ACHN (cell line): ENCODE measurements around the gene VARS2.

Experiments used
- DNase-seq: peaks from one replicate; pipeline ENCODE4 v3.0.0-alpha.2; 2015
- in situ Hi-C: cut with HindIII; loops from 2 replicates; pipeline ENCODE4 v1.10.0; 2017; ENCODE audit warnings: low sequenced_read_pairs, low pct_ligation_motif_present, low pct_unique_long_range_greater_than_20kb

Gene VARS2

DNA sequence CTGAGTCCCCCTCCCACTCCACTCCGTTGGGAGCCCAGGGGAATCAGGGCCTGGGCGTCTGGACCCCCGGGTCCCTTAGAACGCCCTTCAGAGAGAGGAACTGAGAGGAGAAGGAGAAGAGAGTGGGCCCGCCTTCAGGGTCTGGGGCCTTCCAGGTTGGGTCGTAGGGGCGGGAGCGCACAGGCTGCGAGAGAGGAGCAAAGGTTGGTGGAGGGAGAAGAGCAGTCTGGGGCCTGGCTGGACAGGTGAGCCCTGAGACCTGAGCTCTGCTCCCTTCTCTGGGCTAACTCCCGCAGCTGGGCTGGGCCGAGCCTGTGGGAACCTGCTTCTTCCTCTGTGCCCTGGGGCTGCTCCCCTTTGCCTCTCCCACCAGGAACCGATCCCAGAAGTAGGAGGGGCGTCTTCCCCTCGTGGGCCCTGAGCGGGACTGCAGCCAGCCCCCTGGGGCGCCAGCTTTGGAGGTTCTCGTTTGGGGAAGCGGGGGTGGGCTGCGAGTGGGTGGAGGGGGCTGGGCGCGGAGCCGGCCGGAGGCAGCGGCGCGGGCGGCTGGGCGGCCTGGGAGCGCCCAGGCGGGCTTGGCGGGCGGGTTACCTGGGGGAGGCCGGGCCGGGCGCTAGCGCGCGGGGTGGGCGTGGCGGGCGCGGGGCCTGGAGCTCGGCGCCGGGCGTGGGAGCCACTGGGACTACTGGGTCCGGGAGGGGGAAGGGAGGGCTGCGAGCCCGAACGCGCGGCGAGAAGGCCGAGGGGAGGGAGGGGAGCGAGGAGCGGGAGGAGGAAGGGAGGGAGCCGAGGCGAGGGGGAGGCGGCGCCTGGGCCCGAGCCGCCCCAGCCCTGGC lies 30.1 kb upstream of the VARS2 start, which contains the start of gene DDR1:
TSS of gene DDR1 (plus strand) at position 835 of the 836 bp plus-strand sequence. CDS start 4,211 bp downstream, outside the sequence.
- in situ Hi-C loops = no loop called here
- DNase-seq = peak; percentile 41

GRCh38 chr6:30884521-30885480 lies 29.2 kb upstream of the VARS2 start:
- DNase-seq = peak; percentile 43
- in situ Hi-C loops = no loop called here

DNA sequence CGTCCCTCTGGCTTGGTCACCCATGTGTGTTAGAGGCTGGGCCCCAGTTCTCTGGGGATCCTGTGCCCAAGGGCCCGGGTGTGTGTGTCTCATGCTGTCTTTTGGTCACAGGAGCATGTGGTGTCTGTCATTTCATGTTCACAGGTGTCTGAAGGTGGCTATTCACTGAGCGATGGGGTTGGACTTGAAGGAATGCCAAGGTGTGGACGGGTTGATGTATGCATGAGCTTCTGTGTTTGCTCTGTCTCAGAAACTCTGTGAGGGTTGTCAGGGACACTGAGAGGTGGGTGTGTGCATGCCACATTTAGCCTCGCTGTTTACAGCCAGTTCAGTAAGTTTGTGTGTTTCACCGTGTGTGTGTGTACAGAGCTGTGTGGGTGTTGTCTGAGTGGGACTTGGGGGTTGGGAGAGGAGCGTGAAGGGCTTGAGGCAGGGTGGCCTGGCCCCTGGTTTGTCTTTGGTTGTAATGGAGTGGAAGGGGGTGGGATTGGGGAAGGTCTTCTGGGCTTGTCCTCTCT lies 28.5 kb upstream of the VARS2 start:
- in situ Hi-C loops = no loop called here
- no peak for DNase-seq

DNA sequence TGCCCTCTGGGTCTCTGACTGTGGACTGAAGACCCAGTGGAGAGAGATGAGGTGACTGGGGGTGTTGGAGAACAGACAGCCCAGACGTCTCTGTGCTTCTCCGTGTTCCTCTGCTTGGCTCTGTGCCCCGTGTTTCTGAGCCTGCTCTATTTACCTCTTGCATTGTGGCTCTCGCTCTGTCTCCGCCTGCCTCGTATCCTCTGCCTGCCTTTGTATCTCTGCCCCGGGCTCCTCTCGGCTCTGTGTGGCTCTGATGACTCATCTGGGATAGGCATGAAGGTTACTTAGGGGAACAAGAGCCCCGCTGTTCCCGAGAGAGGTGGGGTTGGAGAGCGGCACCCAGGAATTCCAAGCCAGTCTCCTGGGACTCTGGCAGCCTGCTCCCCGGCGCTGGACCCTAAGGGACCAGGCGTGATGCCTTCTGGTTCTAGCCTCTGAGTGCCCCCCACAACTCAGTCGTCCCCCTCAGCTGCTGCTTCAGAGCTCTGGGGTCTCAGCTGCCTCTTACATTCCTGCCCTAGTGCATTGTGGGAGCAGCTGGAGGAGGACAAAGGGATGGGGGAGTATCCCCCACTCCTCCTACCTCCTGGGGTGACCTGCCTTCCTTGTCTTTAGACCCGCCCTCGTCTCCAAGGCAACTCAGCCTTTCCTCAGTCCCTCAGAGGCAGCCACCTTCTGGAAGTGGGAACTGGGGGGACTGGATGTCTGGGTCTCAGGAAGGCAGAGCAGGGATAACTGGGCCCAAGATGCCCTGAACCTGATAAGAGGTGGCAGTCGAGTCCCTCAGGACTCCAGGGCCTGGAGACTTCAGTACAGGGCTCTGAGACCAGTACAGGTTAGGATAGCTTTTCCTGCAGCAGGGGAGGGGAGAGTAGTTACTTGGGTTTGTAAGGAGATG lies 27.8 kb upstream of the VARS2 start:
- in situ Hi-C loops = no loop called here
- peak; percentile 73 for DNase-seq

DNA sequence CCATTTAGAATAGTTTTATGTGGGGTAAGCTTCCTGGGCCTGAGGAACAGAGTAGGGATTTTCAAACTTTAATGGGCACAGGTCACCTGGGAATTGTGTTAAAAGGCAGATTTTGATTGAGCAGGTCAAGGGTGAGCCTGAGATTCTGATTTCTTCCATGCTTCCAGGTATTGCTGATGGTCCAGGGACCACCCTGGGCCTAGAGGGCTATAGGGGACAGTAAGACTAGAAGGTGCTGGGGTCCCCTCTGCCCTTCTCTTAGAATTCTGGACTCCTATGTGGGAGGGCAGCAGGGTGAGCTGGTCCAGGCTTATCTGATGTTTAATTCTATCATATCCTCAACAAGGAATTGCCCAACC lies 27.2 kb upstream of the VARS2 start:
- in situ Hi-C loops = no loop called here
- no peak for DNase-seq

DNA sequence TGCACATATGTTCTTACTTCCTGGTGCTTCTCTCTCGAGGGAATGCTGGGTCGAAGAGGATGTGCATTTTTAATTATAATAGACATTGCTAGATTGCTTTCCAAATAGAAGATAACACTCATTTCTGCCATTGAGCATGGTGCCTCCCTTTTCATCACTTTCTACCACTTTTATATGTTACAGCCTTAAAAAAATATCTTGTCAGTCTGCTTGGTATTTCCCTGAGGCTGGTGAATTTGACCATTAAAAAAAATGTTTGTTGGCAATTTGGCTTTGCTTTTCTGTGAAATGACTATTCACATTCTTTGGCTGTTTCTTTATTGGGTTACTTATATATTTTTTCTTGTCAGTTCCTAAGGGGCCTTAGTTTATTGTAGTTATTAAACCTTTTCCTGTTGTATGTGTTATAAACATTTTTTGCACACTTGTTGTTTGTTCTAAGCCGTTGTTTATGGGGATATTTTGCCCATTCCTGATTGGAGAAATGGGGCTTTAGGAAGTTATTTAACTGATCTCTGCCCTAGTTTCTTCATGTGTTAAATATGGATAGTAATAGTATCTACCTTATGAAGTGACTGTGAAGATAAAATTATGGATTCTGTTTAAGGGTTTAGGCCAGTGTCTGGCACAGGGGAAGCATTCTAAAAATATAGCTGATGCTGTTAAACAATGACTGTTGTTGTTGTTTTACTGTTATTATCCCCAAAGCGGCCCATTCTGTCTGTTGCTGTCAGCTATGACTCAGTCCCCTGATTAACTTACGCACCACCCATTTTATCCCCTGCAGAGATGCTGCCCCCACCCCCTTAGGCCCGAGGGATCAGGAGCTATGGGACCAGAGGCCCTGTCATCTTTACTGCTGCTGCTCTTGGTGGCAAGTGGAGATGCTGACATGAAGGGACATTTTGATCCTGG lies 25.9 kb upstream of the VARS2 start:
- DNase-seq = no peak
- in situ Hi-C loops = no loop called here

DNA sequence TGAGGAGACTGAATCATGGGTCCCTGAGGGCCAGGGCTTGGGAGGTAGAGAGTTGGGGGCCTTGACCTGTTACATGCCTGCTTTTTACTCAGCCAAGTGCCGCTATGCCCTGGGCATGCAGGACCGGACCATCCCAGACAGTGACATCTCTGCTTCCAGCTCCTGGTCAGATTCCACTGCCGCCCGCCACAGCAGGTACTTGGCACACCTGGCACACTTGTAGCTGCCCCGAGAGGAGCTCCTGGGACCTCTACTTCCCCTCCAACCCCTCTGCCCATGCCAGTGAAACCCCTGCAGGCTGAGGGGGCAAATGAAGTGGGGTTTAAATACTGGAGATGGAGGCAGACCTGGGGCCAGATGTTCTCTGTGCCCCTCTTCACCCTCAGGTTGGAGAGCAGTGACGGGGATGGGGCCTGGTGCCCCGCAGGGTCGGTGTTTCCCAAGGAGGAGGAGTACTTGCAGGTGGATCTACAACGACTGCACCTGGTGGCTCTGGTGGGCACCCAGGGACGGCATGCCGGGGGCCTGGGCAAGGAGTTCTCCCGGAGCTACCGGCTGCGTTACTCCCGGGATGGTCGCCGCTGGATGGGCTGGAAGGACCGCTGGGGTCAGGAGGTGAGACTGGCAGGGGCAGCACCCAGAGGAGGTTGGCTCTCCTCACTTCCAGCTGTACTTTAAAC lies 25.1 kb upstream of the VARS2 start:
- no peak for DNase-seq
- in situ Hi-C loops = no loop called here

GRCh38 chr6:30889496-30889885 lies 24.5 kb upstream of the VARS2 start:
- DNase-seq = no peak
- in situ Hi-C loops = no loop called here

DNA sequence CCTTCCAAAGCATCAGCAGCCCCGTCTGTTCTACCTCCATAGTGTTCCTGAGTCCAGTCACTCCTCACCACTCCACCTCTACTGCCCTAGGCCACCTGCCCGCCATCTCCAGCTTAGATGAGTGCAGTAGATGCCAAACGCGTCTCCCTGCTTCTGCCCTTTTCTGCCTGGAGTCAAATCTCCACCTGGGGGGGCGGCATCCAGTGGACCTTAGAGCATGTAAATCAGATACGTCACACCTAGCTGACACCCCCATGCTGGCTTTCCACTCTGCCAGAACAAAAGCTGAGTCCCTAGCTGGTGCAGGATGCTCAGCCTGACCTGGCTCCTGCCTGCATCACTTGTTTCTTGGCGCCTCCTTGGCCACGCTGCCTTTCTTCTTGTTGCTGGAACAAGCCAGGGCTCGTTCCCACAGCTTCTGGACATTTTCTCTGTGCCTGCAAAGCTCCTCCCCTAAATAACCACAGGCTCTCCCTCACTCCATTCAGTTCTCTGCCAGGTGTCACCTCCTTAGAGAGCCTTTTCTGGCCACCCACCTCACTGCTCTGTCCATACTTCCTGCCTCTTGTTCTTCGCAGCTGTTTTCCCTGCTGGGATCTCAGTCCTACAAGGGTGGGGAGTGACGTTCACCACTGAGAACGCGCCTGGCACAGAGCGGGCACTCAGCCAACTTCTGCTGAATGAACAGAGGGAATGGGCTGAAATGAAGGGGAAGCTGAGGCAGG lies 24.0 kb upstream of the VARS2 start:
- no peak for DNase-seq
- in situ Hi-C loops = no loop called here

DNA sequence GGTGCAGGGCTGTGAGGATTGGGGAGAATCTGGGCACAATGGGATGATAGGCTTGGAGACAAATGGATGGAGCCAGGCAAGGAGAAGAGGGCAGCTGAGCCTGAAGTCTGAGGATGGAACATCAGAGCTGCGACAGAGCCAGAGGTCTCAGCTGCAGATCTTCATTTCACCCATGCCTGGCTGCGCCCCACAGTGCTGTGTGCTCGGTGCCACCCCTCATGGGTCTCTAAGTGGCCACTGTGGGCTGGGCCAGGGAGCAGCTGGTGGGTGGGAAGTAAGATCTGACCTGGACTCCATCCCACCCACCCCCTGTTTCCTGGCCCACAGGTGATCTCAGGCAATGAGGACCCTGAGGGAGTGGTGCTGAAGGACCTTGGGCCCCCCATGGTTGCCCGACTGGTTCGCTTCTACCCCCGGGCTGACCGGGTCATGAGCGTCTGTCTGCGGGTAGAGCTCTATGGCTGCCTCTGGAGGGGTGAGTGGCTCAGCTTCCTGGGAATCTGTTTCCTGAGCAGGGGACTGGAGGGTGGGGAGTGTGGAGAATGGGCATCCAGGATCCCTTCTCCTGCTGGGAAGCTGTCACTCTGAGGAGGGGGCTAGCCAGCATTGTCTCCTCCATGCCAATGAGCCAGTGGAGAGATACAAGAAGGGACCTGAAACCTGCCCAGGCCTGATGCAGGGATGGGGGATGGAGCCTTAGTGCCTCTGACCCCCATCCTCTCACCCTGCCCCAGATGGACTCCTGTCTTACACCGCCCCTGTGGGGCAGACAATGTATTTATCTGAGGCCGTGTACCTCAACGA lies 23.2 kb upstream of the VARS2 start:
- DNase-seq = no peak
- in situ Hi-C loops = no loop called here

DNA sequence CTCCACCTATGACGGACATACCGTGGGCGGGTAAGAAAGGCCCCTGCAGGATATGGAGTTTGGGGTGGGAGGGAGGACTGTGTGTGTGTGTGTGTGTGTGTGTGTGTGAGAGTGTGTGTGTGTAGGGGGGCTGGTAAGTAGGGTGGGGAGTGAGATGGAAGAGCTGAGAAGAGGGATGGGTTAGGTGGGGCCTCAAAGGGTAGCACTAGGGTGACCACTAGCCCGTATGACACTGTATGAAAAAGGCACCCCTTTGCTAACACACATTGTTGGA lies 22.7 kb upstream of the VARS2 start:
- in situ Hi-C loops = no loop called here
- no peak for DNase-seq

DNA sequence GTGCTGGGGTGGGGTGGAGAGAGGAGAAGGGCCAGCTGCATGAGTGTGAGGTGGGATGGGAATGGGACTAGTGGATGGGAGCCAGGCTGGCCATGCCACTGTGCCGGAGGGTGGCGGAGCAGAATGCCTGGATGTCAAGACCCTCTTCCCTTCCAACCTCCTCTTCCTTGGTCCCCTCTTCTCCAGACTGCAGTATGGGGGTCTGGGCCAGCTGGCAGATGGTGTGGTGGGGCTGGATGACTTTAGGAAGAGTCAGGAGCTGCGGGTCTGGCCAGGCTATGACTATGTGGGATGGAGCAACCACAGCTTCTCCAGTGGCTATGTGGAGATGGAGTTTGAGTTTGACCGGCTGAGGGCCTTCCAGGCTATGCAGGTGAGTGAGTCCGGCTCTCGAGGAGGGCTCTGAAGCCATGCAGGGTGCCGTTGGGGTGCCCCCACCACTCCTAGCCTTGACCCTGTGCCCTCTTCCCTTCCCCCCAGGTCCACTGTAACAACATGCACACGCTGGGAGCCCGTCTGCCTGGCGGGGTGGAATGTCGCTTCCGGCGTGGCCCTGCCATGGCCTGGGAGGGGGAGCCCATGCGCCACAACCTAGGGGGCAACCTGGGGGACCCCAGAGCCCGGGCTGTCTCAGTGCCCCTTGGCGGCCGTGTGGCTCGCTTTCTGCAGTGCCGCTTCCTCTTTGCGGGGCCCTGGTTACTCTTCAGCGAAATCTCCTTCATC lies 22.1 kb upstream of the VARS2 start:
- in situ Hi-C loops = no loop called here
- no peak for DNase-seq

GRCh38 chr6:30893001-30893591 lies 20.9 kb upstream of the VARS2 start:
- DNase-seq = no peak
- in situ Hi-C loops = no loop called here

- no peak for DNase-seq
- in situ Hi-C loops = no loop called here
Observed at GRCh38 chr6:30893666-30894065, 20.4 kb upstream of the VARS2 start.

DNA sequence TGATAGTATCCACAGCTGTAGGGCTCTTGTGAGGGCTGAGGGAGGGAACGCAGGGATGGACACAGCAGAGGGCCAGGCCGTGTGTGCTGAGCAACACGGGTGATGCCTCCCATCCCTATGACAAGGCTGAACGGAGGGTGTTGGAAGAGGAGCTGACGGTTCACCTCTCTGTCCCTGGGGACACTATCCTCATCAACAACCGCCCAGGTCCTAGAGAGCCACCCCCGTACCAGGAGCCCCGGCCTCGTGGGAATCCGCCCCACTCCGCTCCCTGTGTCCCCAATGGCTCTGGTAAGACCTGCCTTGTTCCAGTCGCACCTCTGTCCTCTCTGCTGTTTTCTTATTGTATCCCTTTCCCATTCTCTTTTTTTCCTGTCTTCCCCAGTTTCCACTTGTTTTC lies 19.7 kb upstream of the VARS2 start:
- DNase-seq = no peak
- in situ Hi-C loops = no loop called here
